Endothelial cell of umbilical vein (primary cell): ENCODE measurements around the gene LRRC28. TPM values are rescaled to one million over a fixed set of nuclear protein-coding genes. Genes with fewer than 3 reads are reported as not detected.

Experiments used
- BruUV-seq: library from RNA; stranded (reverse); fragments of 400-500 nt; replicated peaks from 2 replicates; lab custom pipeline; 2021; lab: Mats Ljungman, UMichigan
- CTCF ChIA-PET: fragments of 300-600, 350-600 bp; sonication (Branson Sonifier 250); formaldehyde crosslinking; loops from one replicate; lab custom pipeline; 2021; ENCODE audit warnings: antibody characterized with exemption, inconsistent platforms; lab: Charles Lee
- POLR2A ChIA-PET: fragments of 300-600, 350-600 bp; sonication (Branson Sonifier 250); formaldehyde crosslinking; loops from one replicate; lab custom pipeline; 2021; ENCODE audit warnings: antibody characterized with exemption, inconsistent platforms; lab: Charles Lee
- DNase-seq: peaks from one replicate; pipeline ENCODE4 v3.0.0-alpha.2; 2011; ENCODE audit warnings: low read depth, low spot score
- FAIRE-seq: peaks from 2 replicates; lab custom pipeline; 2011; peaks lifted over from hg19 to GRCh38; lab: Jason Lieb, UNC
- H2AFZ ChIP-seq: 2 replicates; pipeline ENCODE4 v1.6.0; 2012; ENCODE audit warnings: low read depth, low read length, control low read depth, inconsistent platforms
- H3K27ac ChIP-seq: 2 replicates; pipeline ENCODE4 v1.5.1; 2011; ENCODE audit warnings: low read depth, mild to moderate bottlenecking, control low read depth, low read length, moderate library complexity; ENCODE audit not compliant: insufficient read depth
- H3K27me3 ChIP-seq, 2 experiments: 2 replicates each; pipeline versions ENCODE4 v1.6.0 to v1.6.1; 2011; ENCODE audit warnings: low read length in 2 of 2, mixed read lengths in 1 of 2; ENCODE audit not compliant: control insufficient read depth in 2 of 2, insufficient read depth in 2 of 2
- H3K36me3 ChIP-seq, 2 experiments: 2 replicates in 1 of 2; 3 replicates in 1 of 2; pipeline ENCODE4 v1.5.1; 2011; ENCODE audit warnings: low read length in 2 of 2, mild to moderate bottlenecking in 1 of 2, moderate library complexity in 1 of 2; ENCODE audit not compliant: control insufficient read depth in 2 of 2, insufficient read depth in 2 of 2; ENCODE audit errors: extremely low read depth in 1 of 2
- H3K4me1 ChIP-seq: 3 replicates; pipeline ENCODE4 v1.5.1; 2011; ENCODE audit warnings: mild to moderate bottlenecking, low read length; ENCODE audit not compliant: control insufficient read depth, insufficient read depth; ENCODE audit errors: extremely low read depth
- H3K4me2 ChIP-seq: 2 replicates; pipeline ENCODE4 v1.6.1; 2011; ENCODE audit warnings: low read length, control low read depth, mixed read lengths; ENCODE audit not compliant: insufficient read depth
- H3K4me3 ChIP-seq, 3 experiments: fragments of 200-600 bp in 1 of 3; sonication (generic), shearing (Covaris generic) in 1 of 3; replicated peaks in 1 of 3; 2 replicates each; pipeline ENCODE4 v1.5.1; 2011 to 2016; ENCODE audit warnings: control low read depth in 3 of 3, low read length in 3 of 3, mild to moderate bottlenecking in 2 of 3, inconsistent platforms in 1 of 3, low read depth in 1 of 3, moderate library complexity in 1 of 3; ENCODE audit not compliant: insufficient read depth in 1 of 3
- H3K79me2 ChIP-seq: 2 replicates; pipeline ENCODE4 v1.6.0; 2012; ENCODE audit warnings: low read length, inconsistent platforms; ENCODE audit not compliant: control insufficient read depth, insufficient read depth
- H3K9ac ChIP-seq: replicated peaks from 2 replicates; pipeline ENCODE3; 2011; ENCODE audit warnings: low read length, control low read depth; ENCODE audit not compliant: insufficient read depth; ENCODE audit errors: extremely low read depth
- H3K9me1 ChIP-seq: replicated peaks from 3 replicates; pipeline ENCODE4 v1.6.0; 2011; ENCODE audit warnings: mild to moderate bottlenecking, low read length; ENCODE audit not compliant: control insufficient read depth, insufficient read depth; ENCODE audit errors: extremely low read depth
- H3K9me3 ChIP-seq: replicated peaks from 2 replicates; pipeline ENCODE4 v1.5.1; 2012; ENCODE audit warnings: low read length, inconsistent platforms; ENCODE audit not compliant: control insufficient read depth, insufficient read depth
- H4K20me1 ChIP-seq: replicated peaks from 2 replicates; pipeline ENCODE3; 2011; ENCODE audit warnings: mild to moderate bottlenecking, low read length; ENCODE audit not compliant: control insufficient read depth, insufficient read depth; ENCODE audit errors: extremely low read depth
- CTCF ChIP-seq, 2 donors: IDR thresholded peaks; 1 replicate in 1 of 2; 2 replicates in 1 of 2; pipeline ENCODE4 v1.5.1; 2011; ENCODE audit warnings: low read length in 2 of 2, mild to moderate bottlenecking in 2 of 2, moderate library complexity in 2 of 2, control low read depth in 1 of 2, inconsistent platforms in 1 of 2, low read depth in 1 of 2; ENCODE audit not compliant: insufficient read depth in 1 of 2; ENCODE audit errors: extremely low read depth in 1 of 2
- EZH2 ChIP-seq: IDR thresholded peaks from 2 replicates; pipeline ENCODE4 v1.6.1; 2012; ENCODE audit warnings: borderline replicate concordance, low read depth, mild to moderate bottlenecking, moderate library complexity, low read length, inconsistent platforms; ENCODE audit not compliant: severe bottlenecking
- FOS ChIP-seq: IDR thresholded peaks from 2 replicates; pipeline ENCODE4 v1.6.1; 2011; ENCODE audit warnings: mild to moderate bottlenecking, low read length, moderate library complexity, borderline replicate concordance; ENCODE audit not compliant: insufficient read depth
- GATA2 ChIP-seq: IDR thresholded peaks from 2 replicates; pipeline ENCODE4 v1.7.0; 2011; ENCODE audit warnings: low read depth, mild to moderate bottlenecking, moderate library complexity, mixed read lengths, low read length; ENCODE audit not compliant: insufficient read length, insufficient read depth
- JUN ChIP-seq: IDR thresholded peaks from 2 replicates; pipeline ENCODE4 v1.6.1; 2011; ENCODE audit warnings: borderline replicate concordance, low read depth; ENCODE audit not compliant: insufficient read length, insufficient read depth
- MAX ChIP-seq: IDR thresholded peaks from 2 replicates; pipeline ENCODE4 v1.6.1; 2011; ENCODE audit not compliant: insufficient read depth, insufficient read length
- MYC ChIP-seq: IDR thresholded peaks from one replicate; pipeline ENCODE4 v1.6.1; 2011; ENCODE audit warnings: mild to moderate bottlenecking, low read depth, low read length
- POLR2A ChIP-seq: IDR thresholded peaks from 2 replicates; pipeline ENCODE4 v1.6.1; 2012; ENCODE audit warnings: low read depth, mild to moderate bottlenecking, control low read depth, low read length
- POLR2AphosphoS5 ChIP-seq: IDR thresholded peaks from 2 replicates; pipeline ENCODE4 v1.6.1; 2012; ENCODE audit warnings: low read depth, mild to moderate bottlenecking, control low read depth, low read length, moderate library complexity; ENCODE audit not compliant: insufficient read depth
- dilution Hi-C: fragments of 300-500 bp; cut with MboI; formaldehyde crosslinking; loops from one replicate; pipeline ENCODE4 v1.15.0; 2019; ENCODE audit warnings: low sequenced_read_pairs; ENCODE audit not compliant: extremely low pct_ligation_motif_present
- intact Hi-C: fragments of 100-400 bp; cut with micrococcal nuclease; formaldehyde crosslinking; loops from one replicate; pipeline ENCODE4 v1.10.0; 2022
- polyA plus RNA-seq, 4 experiments: library from polyadenylated mRNA; depleted of rRNA in 3 of 4; stranded (reverse) in 3 of 4; unstranded in 1 of 4; fragments of >200 nt; gene quantifications; 2 replicates each; pipeline versions ENCODE4 v1.2.1 to v1.2.3, GENCODE V29; 2011 to 2012; ENCODE audit warnings: missing spikeins in 1 of 4
- total RNA-seq: library from RNA; stranded (reverse); gene quantifications from 2 replicates; pipeline ENCODE4 v1.2.3, GENCODE V29; 2021

LRRC28 gene
- total and polyA plus RNA-seq, 2 donors (not counting 3 experiments of a cell fraction or from before 2014, with no cell fraction given), result 19.6 to 26.7 TPM

- H3K4me1 ChIP-seq, result peaks cover 15% of the 10 kb centered on the region
- dilution Hi-C loops (loop anchor here (25.0 kb wide), 1 partner anchor 430 kb away; no protein-coding TSS in a partner anchor), intact Hi-C loops (no loop called here)
- DNase-seq, result peak; percentile 12
- H2AFZ ChIP-seq, result no peak overlapping the region
- H3K36me3 ChIP-seq, result no peaks in the 10 kb centered on the region
- H3K4me3 ChIP-seq, result no peak overlapping the region
- H3K27ac ChIP-seq, result no peak overlapping the region
- ChIA-PET POLR2A (no interaction called here), CTCF (interaction anchor here (1.1 to 10.7 kb wide), 4 partner anchors 10 to 475 kb away, joined by 3 to 223 read pairs (median 22); partner anchors contain the start of gene LRRC28)
- no peaks in the 10 kb centered on the region for H3K9me3 ChIP-seq
- no peaks in the 10 kb centered on the region for H3K27me3 ChIP-seq
- TF ChIP-seq CTCF (IDR thresholded peaks at IDR 0.05; ENCODE audit: extremely low read depth in 1 of 2, insufficient read depth in 1 of 2, low read depth in 1 of 2, low read length in 2 of 2) (no peak), JUN (no peak), MAX (no peak), POLR2A (no peak), EZH2 (no peak), FOS (no peak), MYC (no peak), GATA2 (no peak), POLR2AphosphoS5 (no peak)
- no TSS peak for BruUV-seq
- no peak overlapping the region for H3K9ac ChIP-seq
- no peak for FAIRE-seq
- no peaks in the 10 kb centered on the region for H3K79me2 ChIP-seq
- H3K4me2 ChIP-seq, result no peak overlapping the region
- H4K20me1 ChIP-seq, result no peaks in the 10 kb centered on the region
- no peaks in the 10 kb centered on the region for H3K9me1 ChIP-seq
Measured at GRCh38 chr15:99282121-99282520, 30.8 kb downstream of the LRRC28 start.
